Peyer's patch (tissue), 4 donors: ENCODE results near the gene VSIG10L2. TPM values are rescaled to one million over a fixed set of nuclear protein-coding genes. Genes with fewer than 3 reads are reported as not detected.

ENCODE experiments used
- DNase-seq, 3 donors: peaks; one replicate each; pipeline ENCODE4 v3.0.0-alpha.2; 2017 to 2019
- H3K27ac ChIP-seq, 4 donors: fragments of 200-600 bp; sonication (generic); one replicate each; pipeline ENCODE4 v1.5.1; 2016 to 2019
- H3K27me3 ChIP-seq, 2 donors: fragments of 200-600 bp; sonication (generic); one replicate each; pipeline ENCODE4 v1.5.1; 2019
- H3K36me3 ChIP-seq, 3 donors: fragments of 200-600 bp; sonication (generic); one replicate each; pipeline ENCODE4 v1.5.1; 2016 to 2019
- H3K4me1 ChIP-seq, 4 donors: fragments of 200-600 bp; sonication (generic); one replicate each; pipeline ENCODE4 v1.5.1; 2016 to 2019
- H3K4me3 ChIP-seq, 4 donors: fragments of 200-600 bp; sonication (generic); 1 replicate in 3 of 4; 2 replicates in 1 of 4; pipeline ENCODE4 v1.5.1; 2016 to 2019; ENCODE audit warnings: mild to moderate bottlenecking in 1 of 4
- H3K9me3 ChIP-seq, 4 donors: fragments of 200-600 bp; sonication (generic); one replicate each; pipeline ENCODE4 v1.5.1; 2016 to 2019; ENCODE audit warnings: mild to moderate bottlenecking in 1 of 4
- CTCF ChIP-seq, 6 experiments: fragments of 450-650 bp in 4 of 6; fragments of 200-600 bp in 2 of 6; sonication (generic) in 1 of 6; IDR thresholded peaks; one replicate each; pipeline ENCODE4 v1.5.1; 2017 to 2019; ENCODE audit warnings: antibody characterized with exemption in 6 of 6, mild to moderate bottlenecking in 3 of 6, moderate library complexity in 1 of 6
- POLR2A ChIP-seq, 2 donors: fragments of 450-650 bp; IDR thresholded peaks; one replicate each; pipeline ENCODE4 v1.5.1; 2017; ENCODE audit warnings: antibody characterized with exemption in 2 of 2, mild to moderate bottlenecking in 2 of 2, moderate library complexity in 2 of 2
- total RNA-seq, 4 donors: library from RNA; depleted of rRNA; stranded (reverse); fragments of >200 nt; gene quantifications; one replicate each; pipeline ENCODE4 v1.1.0, GENCODE V29; 2016

Gene VSIG10L2
- total RNA-seq, 4 donors from 2014 or later = not detected

DNA sequence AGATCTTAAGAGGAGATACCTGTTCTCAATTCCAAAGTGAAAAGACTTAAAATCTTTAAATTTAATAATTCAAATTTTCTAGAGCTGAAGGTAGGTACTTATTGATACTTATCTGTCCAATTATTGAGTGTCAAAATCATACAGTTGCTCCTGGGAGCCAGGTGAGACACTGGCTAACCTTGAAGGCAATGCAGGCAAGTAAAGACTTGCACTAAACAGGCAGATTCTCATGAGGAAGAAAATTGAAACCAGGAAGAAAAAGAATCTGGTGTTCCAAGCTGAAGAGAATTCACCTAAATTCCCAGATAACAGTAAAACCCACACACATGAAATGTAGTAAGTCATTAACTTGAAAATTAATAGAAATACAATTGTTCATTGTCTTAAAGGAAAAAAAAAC is 30.3 kb downstream of the VSIG10L2 start:
- no peaks in the 10 kb centered on the region for H3K4me1 ChIP-seq
- no peak overlapping the region for H3K27ac ChIP-seq
- no peaks in the 10 kb centered on the region for H3K27me3 ChIP-seq
- no peaks in the 10 kb centered on the region for H3K9me3 ChIP-seq
- no peak overlapping the region for H3K4me3 ChIP-seq
- no peak for DNase-seq
- H3K36me3 ChIP-seq = no peaks in the 10 kb centered on the region
- TF ChIP-seq POLR2A (IDR thresholded peaks at IDR 0.05) = no peak
- TF ChIP-seq CTCF (IDR thresholded peaks at IDR 0.05) = no peak

GRCh38 chr11:125977333-125977732 is 31.5 kb downstream of the VSIG10L2 start:
- TF ChIP-seq POLR2A (IDR thresholded peaks at IDR 0.05) (no peak), CTCF (IDR thresholded peaks at IDR 0.05) (no peak)
- Histone ChIP-seq H3K4me3 (no peak overlapping the region), H3K27me3 (no peaks in the 10 kb centered on the region), H3K9me3 (no peaks in the 10 kb centered on the region), H3K4me1 (no peaks in the 10 kb centered on the region), H3K36me3 (no peaks in the 10 kb centered on the region), H3K27ac (no peak overlapping the region)
- no peak for DNase-seq

GRCh38 chr11:125978181-125978716 is 32.4 kb downstream of the VSIG10L2 start:
- no peak for DNase-seq
- H3K27ac ChIP-seq = no peak overlapping the region

DNA sequence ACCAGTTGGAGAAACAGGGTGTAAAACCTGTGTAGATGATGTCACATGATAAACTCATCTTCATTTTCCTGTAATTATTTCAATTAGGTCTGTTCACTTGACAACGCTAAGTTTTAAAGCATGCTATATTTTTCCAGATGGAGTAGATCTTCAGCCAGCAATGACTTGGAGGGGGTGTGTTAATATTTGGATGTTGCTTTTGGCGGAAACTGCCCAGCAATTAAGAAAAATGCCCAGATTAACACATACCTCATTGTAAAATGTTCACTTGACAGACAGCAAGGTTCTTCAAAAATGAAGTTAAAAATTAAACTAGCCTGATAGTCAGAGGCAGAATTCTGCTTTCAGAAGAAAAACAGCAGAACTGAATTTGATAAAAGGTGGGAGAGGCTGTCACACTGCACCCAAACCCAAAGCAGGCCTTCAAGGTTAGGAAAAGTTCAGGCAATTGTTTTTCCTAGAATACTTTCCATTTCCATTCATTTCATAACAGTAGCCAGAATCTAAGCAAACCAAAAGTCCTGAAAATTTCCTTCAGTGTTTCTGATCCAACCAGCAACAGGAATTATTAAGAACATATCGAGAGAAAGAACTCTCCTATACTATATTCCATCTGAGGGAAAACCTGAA is 33.0 kb downstream of the VSIG10L2 start:
- no peak for DNase-seq
- Histone ChIP-seq H3K4me1 (no peaks in the 10 kb centered on the region), H3K27me3 (no peaks in the 10 kb centered on the region), H3K4me3 (no peak overlapping the region), H3K9me3 (no peaks in the 10 kb centered on the region), H3K27ac (no peak overlapping the region), H3K36me3 (no peaks in the 10 kb centered on the region)
- TF ChIP-seq CTCF (IDR thresholded peaks at IDR 0.05) (no peak), POLR2A (IDR thresholded peaks at IDR 0.05) (no peak)

More at GRCh38 chr11:125978181-125978716, 32.4 kb downstream of the VSIG10L2 start:
- Histone ChIP-seq H3K4me3 (no peak overlapping the region), H3K4me1 (no peaks in the 10 kb centered on the region), H3K27me3 (no peaks in the 10 kb centered on the region), H3K36me3 (no peaks in the 10 kb centered on the region), H3K9me3 (no peaks in the 10 kb centered on the region)
- TF ChIP-seq POLR2A (IDR thresholded peaks at IDR 0.05) (no peak), CTCF (IDR thresholded peaks at IDR 0.05) (no peak)

DNA sequence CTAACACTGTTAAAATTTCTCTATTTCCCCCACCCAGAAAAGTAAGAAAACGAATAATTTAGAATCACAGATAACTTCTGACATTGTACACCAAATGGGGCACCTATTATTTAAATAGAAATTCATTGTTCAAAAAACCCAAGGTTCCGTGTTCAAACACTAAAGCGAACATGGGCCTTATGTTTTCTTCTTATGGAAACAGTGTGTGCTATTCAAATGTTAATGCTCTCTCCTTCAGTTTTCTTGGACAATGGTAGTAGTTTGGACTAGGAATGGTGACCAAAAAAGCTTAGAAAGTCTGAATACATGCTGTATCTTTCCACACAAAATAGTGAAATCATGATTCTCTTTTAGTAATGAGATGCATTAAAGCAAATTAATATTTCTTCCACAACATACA is 33.7 kb downstream of the VSIG10L2 start:
- Histone ChIP-seq H3K36me3 (no peaks in the 10 kb centered on the region), H3K9me3 (no peaks in the 10 kb centered on the region), H3K4me3 (no peak overlapping the region), H3K4me1 (no peaks in the 10 kb centered on the region), H3K27ac (no peak overlapping the region), H3K27me3 (no peaks in the 10 kb centered on the region)
- TF ChIP-seq POLR2A (IDR thresholded peaks at IDR 0.05) (no peak), CTCF (IDR thresholded peaks at IDR 0.05) (no peak)
- no peak for DNase-seq
